Suprapubic skin (tissue), 3 donors: ENCODE measurements around the gene ADAMTS8.

ENCODE experiments used
- POLR2AphosphoS5 ChIP-seq, 3 donors: sonication (generic); formaldehyde crosslinking; IDR thresholded peaks; one replicate each; pipeline ENCODE4 v1.6.1; 2017; ENCODE audit warnings: antibody characterized with exemption in 3 of 3
- TF ChIP-seq, protein P1 (sequence below), 2 donors: fragments of 200-600 bp in 1 of 2; fragments of 450-650 bp in 1 of 2; sonication (generic) in 1 of 2; IDR thresholded peaks; one replicate each; pipeline ENCODE4 v1.5.1; 2016 to 2019; ENCODE audit warnings: antibody characterized with exemption in 2 of 2, mild to moderate bottlenecking in 1 of 2, moderate library complexity in 1 of 2

DNA sequence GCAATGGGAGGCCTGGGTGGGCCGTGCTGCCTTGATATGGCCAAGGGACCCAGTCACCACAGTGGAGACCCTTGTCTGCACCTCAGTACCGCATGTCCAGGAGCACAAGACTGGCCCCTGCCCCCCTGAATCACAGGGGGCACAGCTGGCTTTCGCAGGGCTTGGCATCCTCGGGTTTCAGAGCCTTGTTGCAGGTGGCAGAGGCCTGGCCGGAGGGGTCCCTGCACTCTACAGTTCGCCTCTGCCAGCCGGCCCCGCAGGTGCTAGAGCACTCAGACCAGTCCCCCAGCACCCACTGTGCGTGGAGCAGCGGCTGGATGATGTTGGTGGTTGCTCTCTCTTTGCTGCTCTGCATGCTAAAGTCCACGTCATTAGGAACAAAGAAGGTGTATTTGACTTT is 23.0 kb downstream of the ADAMTS8 start:
- TF ChIP-seq, protein P1, sequence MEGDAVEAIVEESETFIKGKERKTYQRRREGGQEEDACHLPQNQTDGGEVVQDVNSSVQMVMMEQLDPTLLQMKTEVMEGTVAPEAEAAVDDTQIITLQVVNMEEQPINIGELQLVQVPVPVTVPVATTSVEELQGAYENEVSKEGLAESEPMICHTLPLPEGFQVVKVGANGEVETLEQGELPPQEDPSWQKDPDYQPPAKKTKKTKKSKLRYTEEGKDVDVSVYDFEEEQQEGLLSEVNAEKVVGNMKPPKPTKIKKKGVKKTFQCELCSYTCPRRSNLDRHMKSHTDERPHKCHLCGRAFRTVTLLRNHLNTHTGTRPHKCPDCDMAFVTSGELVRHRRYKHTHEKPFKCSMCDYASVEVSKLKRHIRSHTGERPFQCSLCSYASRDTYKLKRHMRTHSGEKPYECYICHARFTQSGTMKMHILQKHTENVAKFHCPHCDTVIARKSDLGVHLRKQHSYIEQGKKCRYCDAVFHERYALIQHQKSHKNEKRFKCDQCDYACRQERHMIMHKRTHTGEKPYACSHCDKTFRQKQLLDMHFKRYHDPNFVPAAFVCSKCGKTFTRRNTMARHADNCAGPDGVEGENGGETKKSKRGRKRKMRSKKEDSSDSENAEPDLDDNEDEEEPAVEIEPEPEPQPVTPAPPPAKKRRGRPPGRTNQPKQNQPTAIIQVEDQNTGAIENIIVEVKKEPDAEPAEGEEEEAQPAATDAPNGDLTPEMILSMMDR (IDR thresholded peaks at IDR 0.05), result no peak
- no peak for TF ChIP-seq POLR2AphosphoS5 (IDR thresholded peaks at IDR 0.05)
